Osteoblast (primary cell): Measurements from ENCODE around the gene TNK2. TPM values are rescaled to one million over a fixed set of nuclear protein-coding genes. Genes with fewer than 3 reads are reported as not detected.

Experiments used
- DNase-seq: peaks from one replicate; pipeline ENCODE4 v3.0.0; 2011; ENCODE audit warnings: low spot score, mixed read lengths; ENCODE audit not compliant: insufficient read length; ENCODE audit errors: missing footprints
- H2AFZ ChIP-seq: 2 replicates; pipeline ENCODE4 v1.6.0; 2011; ENCODE audit warnings: mild to moderate bottlenecking, low read length
- H3K27ac ChIP-seq: 2 replicates; pipeline ENCODE4 v1.5.1; 2011; ENCODE audit warnings: mild to moderate bottlenecking, low read depth, low read length, moderate library complexity
- H3K27me3 ChIP-seq: 2 replicates; pipeline ENCODE4 v1.6.0; 2012; ENCODE audit warnings: mild to moderate bottlenecking, control low read depth, inconsistent platforms, low read length, moderate library complexity; ENCODE audit not compliant: insufficient read depth
- H3K36me3 ChIP-seq: 2 replicates; pipeline ENCODE4 v1.5.1; 2011; ENCODE audit warnings: mild to moderate bottlenecking, low read length, control low read depth, moderate library complexity; ENCODE audit not compliant: insufficient read depth
- H3K4me1 ChIP-seq: 2 replicates; pipeline ENCODE4 v1.5.1; 2011; ENCODE audit warnings: mild to moderate bottlenecking, low read length, control low read depth, moderate library complexity; ENCODE audit not compliant: insufficient read depth
- H3K4me2 ChIP-seq: 2 replicates; pipeline ENCODE4 v1.6.0; 2011; ENCODE audit warnings: mild to moderate bottlenecking, low read length; ENCODE audit not compliant: insufficient read depth
- H3K4me3 ChIP-seq: fragments of 200-600 bp; sonication (generic); 3 replicates; pipeline ENCODE4 v1.5.1; 2012; ENCODE audit warnings: mild to moderate bottlenecking, low read length, inconsistent platforms; ENCODE audit not compliant: insufficient read depth
- H3K79me2 ChIP-seq: 2 replicates; pipeline ENCODE4 v1.6.0; 2012; ENCODE audit warnings: mild to moderate bottlenecking, low read length, control low read depth, inconsistent platforms; ENCODE audit not compliant: insufficient read depth
- H3K9me3 ChIP-seq: 2 replicates; pipeline ENCODE4 v1.5.1; 2011; ENCODE audit warnings: low read depth, low read length, control low read depth
- H4K20me1 ChIP-seq: 2 replicates; pipeline ENCODE4 v1.6.0; 2012; ENCODE audit warnings: mild to moderate bottlenecking, low read length, control low read depth; ENCODE audit not compliant: insufficient read depth
- CTCF ChIP-seq: IDR thresholded peaks from 2 replicates; pipeline ENCODE4 v1.5.1; 2011; ENCODE audit warnings: mild to moderate bottlenecking, low read depth, low read length, moderate library complexity; ENCODE audit errors: extremely low read depth
- total RNA-seq: library from RNA; depleted of rRNA; stranded (reverse); fragments of >200 nt; gene quantifications from 2 replicates; pipeline ENCODE4 v1.2.3, GENCODE V29; 2012

TNK2 gene
- total RNA-seq, 1 donor = 11.6 TPM

- Histone ChIP-seq H3K36me3 (no peaks in the 10 kb centered on the region), H2AFZ (no peak overlapping the region), H3K27me3 (peaks cover 2% of the 10 kb centered on the region), H3K4me3 (no peak overlapping the region), H3K79me2 (no peaks in the 10 kb centered on the region), H4K20me1 (no peaks in the 10 kb centered on the region), H3K9me3 (no peaks in the 10 kb centered on the region), H3K4me1 (peaks cover 8% of the 10 kb centered on the region), H3K27ac (no peak overlapping the region), H3K4me2 (no peak overlapping the region)
- no peak for TF ChIP-seq CTCF
- DNase-seq = peak; percentile 72
Measured at GRCh38 chr3:195849322-195850074, 58.9 kb downstream of the TNK2 start.

GRCh38 chr3:195847055-195847950, 61.0 kb downstream of the TNK2 start:
- TF ChIP-seq CTCF = no peak
- peaks cover 5% of the 10 kb centered on the region for H3K27me3 ChIP-seq
- DNase-seq = peak; percentile 90
- H3K36me3 ChIP-seq = no peaks in the 10 kb centered on the region
- H3K4me3 ChIP-seq = no peak overlapping the region
- H3K9me3 ChIP-seq = no peaks in the 10 kb centered on the region
- no peaks in the 10 kb centered on the region for H4K20me1 ChIP-seq
- peaks cover 8% of the 10 kb centered on the region for H3K4me1 ChIP-seq
- H3K4me2 ChIP-seq = no peak overlapping the region
- H2AFZ ChIP-seq = no peak overlapping the region
- no peaks in the 10 kb centered on the region for H3K79me2 ChIP-seq
- no peak overlapping the region for H3K27ac ChIP-seq

GRCh38 chr3:195845483-195845882, 62.9 kb downstream of the TNK2 start:
- no peak overlapping the region for H2AFZ ChIP-seq
- TF ChIP-seq CTCF = no peak
- no peak overlapping the region for H3K4me3 ChIP-seq
- no peaks in the 10 kb centered on the region for H3K36me3 ChIP-seq
- peaks cover 5% of the 10 kb centered on the region for H3K27me3 ChIP-seq
- H4K20me1 ChIP-seq = no peaks in the 10 kb centered on the region
- no peak for DNase-seq
- no peaks in the 10 kb centered on the region for H3K79me2 ChIP-seq
- H3K4me2 ChIP-seq = no peak overlapping the region
- no peaks in the 10 kb centered on the region for H3K9me3 ChIP-seq
- H3K4me1 ChIP-seq = peaks cover 5% of the 10 kb centered on the region
- H3K27ac ChIP-seq = no peak overlapping the region

- H2AFZ ChIP-seq = no peak overlapping the region
- H3K9me3 ChIP-seq = no peaks in the 10 kb centered on the region
- no peak for DNase-seq
- H3K36me3 ChIP-seq = no peaks in the 10 kb centered on the region
- H3K4me2 ChIP-seq = no peak overlapping the region
- no peak overlapping the region for H3K4me3 ChIP-seq
- H4K20me1 ChIP-seq = no peaks in the 10 kb centered on the region
- peaks cover 5% of the 10 kb centered on the region for H3K4me1 ChIP-seq
- no peak overlapping the region for H3K27ac ChIP-seq
- no peak for TF ChIP-seq CTCF
- peaks cover 5% of the 10 kb centered on the region for H3K27me3 ChIP-seq
- H3K79me2 ChIP-seq = no peaks in the 10 kb centered on the region
Measured at GRCh38 chr3:195844671-195845218, 63.6 kb downstream of the TNK2 start.
